HG02970 (cell line): ENCODE results near the gene TAPT1.
"Not testable (repeated sequence)": the region's sequence is repeated elsewhere in the genome, so short reads cannot be mapped to it uniquely, and the experiment has no call there.

Experiments used
- ATAC-seq: cut with Tn5 transposase; IDR thresholded peaks from one replicate; pipeline ENCODE4 v1.9.1; 2021; ENCODE audit warnings: mild to moderate bottlenecking, moderate library complexity, moderate number of reproducible peaks; ENCODE audit not compliant: unreplicated experiment, low FRiP score

Gene TAPT1

GRCh38 chr4:16192057-16192456 lies 34.2 kb downstream of the TAPT1 start:
- no peak for ATAC-seq

DNA sequence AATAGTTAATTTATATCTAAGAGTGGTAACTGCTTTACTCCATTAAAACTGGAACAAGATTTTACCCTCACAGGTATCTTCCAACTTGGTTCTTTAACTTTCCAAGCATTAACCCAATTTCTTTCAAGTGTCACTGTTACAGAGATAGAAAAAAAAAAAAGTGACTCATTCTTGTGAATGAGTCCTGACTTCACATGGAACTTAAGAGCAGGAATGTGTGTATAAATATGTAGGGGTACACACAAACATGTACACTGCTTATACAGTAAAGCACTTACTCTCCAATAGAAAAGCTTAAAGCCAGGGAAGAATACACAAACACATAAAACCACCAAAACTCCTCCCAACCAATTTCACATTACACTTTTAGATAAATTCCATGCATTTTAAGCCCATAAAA lies 38.8 kb downstream of the TAPT1 start:
- no peak for ATAC-seq

GRCh38 chr4:16186986-16187385 lies 39.3 kb downstream of the TAPT1 start:
- no peak for ATAC-seq

GRCh38 chr4:16183604-16184003 lies 42.7 kb downstream of the TAPT1 start:
- no peak for ATAC-seq

DNA sequence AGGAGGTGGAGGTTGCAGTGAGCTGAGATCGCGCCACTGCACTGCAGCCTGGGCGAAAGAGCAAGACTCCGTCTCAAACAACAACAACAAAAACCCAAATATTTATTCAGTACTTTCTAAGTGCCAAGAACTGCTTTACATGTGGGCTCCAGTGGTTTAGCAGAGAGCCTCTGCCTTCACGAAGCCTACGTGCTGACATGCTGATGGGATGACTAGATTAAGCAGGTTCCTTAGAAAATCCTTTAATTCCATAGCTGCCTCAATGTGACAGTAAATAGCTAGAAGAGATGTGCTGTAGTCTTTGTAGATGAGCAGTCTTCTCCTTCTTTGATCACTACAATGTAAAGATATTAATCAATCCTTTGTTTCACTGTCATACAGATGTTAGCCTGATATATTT lies 49.6 kb downstream of the TAPT1 start:
- ATAC-seq: no peak

DNA sequence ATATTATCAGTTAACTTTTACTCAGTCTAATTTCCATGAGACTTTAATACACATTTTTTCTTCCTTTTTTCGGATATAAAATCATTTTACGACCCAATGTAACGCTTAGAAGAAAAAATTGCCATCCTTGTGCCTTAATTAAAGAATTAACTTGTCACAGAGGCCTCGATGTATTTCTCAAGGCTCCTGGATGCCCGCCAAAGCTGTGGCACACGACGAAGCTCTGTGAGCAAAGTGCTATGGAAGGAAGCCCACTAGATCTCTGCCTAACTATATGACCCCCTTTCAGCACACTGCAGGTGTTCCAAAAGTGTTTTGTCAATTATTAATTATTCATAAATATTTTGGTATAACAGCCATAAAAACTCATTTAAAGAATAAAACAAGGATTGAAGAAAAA lies 54.4 kb downstream of the TAPT1 start:
- ATAC-seq: no peak

DNA sequence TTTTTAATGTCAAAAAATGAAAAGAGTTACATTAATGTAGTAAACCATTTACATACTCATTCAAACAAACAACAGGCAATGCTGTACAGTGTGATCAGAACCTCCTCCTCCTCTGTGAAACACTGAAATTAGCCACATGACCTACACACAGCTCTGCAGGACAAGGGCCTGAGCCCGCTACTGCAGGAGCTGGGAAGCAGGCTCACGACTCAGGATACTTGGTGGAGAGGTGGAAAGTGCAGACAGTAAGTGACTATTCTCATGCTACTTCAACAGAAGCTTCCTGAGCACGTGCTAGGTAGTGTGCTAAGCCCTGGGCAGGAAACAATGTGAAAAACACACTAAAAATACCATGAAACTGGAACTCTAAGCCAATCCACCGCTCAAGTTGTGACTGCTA lies 56.8 kb downstream of the TAPT1 start:
- ATAC-seq: no peak

DNA sequence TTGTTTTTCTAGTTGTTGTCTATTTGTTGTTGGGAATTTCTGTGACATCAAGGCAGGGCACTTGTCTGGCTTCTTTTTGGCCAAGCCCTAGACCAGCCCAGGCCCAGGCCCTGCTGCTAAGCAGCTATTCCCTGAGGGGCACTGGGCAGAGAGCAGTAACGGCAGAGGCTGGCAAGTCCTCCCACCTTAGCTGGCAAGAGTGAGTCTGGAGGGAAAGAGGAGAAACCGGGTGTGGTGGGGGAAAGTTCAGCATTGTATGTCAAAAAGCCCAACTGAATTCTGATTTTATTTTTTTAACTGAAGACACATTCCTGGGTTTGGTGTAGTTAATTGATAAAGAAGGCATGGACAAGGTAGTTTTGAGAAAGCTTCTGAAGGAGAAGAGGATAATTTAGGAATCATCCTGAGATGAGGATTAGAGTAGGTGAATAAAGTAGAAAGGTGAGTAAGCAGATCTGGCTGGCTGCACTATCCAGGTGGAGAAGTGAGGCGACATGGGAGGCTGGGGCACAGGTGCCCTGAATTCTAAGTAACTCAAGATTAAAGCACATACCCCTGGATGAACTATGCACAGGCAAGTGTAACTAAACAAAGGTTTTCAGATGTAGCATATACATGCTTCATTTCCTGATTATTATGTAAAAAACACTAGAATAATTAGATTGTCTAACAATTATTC lies 57.4 kb downstream of the TAPT1 start:
- ATAC-seq: no peak

DNA sequence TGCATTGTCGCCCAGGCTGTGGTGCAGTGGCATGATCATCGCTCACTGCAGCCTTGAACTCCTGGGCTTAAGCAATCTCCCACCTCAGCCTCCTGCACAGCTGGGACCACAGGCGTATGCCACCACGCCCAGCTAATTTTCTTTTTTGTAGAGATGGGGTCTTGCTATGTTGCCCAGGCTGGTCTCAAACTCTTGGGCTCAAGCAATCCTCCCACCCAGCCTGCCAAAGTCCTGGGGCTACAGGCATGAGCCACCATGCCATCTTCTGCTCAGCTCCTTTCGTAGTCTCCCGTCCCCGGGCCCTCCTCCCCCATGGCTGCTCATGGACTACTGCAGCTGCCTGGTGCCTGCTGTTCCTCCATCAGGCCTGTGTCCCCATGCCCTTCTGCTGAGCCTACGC lies 58.1 kb downstream of the TAPT1 start:
- ATAC-seq: no peak

DNA sequence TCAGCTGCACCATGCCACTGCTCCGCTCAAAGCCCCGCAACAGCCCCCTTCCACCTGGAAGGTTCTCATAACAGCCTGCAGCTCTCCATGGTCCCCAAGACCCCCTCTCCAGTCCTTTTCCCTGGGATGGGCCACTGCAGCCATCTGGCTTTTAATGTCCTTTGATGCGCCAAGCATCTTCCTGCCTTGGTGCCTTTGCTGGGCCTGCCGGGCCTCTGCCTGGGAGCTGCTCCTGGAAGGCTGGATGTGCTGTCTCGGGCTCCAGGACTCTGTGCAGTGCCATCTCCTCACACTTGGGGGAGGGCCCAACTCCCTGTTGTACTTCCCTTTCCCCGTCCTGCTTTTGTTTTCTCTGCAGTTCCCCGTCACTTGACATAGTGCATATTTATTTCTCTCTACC lies 60.3 kb downstream of the TAPT1 start:
- ATAC-seq: no peak

- no peak for ATAC-seq
Observed at GRCh38 chr4:16162891-16163290, 63.4 kb downstream of the TAPT1 start.

GRCh38 chr4:16161851-16162408 lies 64.3 kb downstream of the TAPT1 start:
- no peak for ATAC-seq

DNA sequence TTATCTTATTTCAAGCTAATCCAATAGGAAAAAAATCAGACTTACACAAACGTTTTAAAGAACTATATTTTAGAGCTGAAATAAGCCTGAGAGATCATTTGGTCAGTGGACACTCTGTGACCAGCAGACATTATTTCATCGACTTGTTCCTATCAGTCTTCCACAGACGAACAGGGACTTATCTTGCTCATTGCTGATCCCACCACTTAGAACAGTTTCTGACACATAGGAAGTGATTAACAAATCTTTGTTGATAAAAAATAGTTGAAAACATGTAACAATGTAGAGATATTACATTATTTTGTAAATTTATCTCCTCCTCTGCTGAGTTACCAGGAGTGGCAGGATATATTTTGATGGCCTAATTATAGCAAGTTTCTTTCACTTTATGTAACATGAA lies 65.8 kb downstream of the TAPT1 start:
- ATAC-seq: no peak

DNA sequence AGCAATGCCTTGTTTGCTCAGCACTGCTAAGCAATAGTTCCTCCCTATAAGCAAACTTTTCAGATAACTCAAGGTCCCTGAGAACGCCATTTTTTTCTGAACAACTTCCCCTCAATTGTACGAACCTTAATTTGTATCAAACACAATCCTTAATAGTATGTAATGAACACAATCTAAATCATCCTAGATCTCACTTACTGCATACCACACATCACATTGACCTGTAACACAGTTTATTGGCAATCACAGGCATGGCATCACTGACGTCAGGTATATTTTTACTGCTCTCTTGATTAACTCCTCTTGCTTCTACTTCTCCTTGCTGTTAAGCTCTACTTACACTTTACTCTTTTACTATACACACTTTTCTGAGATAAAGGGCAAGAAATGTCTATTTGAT lies 67.0 kb downstream of the TAPT1 start:
- no peak for ATAC-seq

- ATAC-seq: no peak
Observed at GRCh38 chr4:16158504-16158852, 67.8 kb downstream of the TAPT1 start.

DNA sequence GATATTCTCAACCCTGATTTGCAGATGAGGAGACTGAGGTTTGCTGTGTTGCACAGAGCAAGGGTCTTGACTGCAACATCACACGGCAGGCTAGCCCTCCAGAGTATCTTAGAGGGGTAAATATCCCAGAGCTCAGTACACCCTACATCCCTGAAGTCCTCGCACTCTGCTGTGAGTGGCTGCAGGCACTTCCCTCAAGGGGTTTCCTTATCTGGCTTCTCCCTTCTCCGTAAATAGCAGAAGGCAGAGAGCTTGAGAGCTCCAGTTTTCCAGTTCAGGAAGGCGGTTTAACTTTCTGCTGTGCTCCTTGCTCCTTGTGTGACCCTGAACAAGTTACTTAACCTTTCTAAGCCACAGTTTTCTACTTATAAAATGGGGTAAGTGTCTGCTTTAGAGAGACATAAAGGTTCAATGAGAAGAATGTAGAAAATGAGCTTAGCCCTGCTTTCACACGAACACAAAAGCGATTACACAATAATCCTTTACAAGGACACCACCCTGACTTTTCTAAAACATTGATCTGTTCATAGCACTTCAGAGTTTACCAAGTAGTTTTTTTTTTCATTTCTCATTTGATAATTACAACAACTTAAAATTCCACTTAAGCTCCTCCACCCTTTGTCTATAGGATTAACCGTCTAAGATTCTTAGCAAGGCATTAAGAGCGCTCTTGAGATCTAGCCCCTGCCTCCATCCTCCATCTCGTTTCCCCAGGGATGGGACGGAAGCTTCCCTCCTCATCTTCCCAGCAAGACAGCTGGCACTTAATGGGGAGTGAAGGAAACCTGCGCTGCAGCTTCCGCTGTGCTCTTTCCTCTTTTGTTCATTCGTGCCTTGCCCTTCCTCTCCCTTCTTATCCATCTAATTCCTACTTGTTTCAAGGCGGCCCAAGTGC lies 68.4 kb downstream of the TAPT1 start:
- ATAC-seq: no peak

- no peak for ATAC-seq
Observed at GRCh38 chr4:16155528-16156169, 70.6 kb downstream of the TAPT1 start.

- ATAC-seq: no peak
Observed at GRCh38 chr4:16154451-16154850, 71.8 kb downstream of the TAPT1 start.

- no peak for ATAC-seq
Observed at GRCh38 chr4:16150716-16151115, 75.6 kb downstream of the TAPT1 start.

DNA sequence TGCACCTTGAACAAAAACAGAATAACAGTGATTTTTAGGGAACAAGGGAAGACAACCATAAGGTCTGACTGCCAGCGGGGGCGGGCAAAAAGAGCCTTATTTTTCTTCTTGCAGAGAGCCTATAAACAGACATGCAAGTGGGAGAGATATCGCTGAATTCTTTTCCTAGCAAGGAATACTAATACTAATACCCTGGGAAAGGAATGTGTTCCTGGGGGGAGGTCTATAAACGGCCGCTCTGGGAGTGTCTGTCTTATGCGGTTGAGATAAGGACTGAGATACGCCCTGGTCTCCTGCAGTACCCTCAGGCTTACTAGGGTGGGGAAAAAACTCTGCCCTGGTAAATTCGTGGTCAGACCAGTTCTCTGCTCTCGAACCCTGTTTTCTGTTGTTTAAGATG lies 81.4 kb downstream of the TAPT1 start:
- not testable (repeated sequence) for ATAC-seq

GRCh38 chr4:16142598-16143310 lies 83.5 kb downstream of the TAPT1 start:
- ATAC-seq: no peak
